HG02610 (cell line): ENCODE measurements around the gene STYK1.

ENCODE experiments used
- ATAC-seq: cut with Tn5 transposase; IDR thresholded peaks from one replicate; pipeline ENCODE4 v1.9.1; 2021; ENCODE audit warnings: mild to moderate bottlenecking, moderate library complexity; ENCODE audit not compliant: unreplicated experiment

The STYK1 gene, protein sequence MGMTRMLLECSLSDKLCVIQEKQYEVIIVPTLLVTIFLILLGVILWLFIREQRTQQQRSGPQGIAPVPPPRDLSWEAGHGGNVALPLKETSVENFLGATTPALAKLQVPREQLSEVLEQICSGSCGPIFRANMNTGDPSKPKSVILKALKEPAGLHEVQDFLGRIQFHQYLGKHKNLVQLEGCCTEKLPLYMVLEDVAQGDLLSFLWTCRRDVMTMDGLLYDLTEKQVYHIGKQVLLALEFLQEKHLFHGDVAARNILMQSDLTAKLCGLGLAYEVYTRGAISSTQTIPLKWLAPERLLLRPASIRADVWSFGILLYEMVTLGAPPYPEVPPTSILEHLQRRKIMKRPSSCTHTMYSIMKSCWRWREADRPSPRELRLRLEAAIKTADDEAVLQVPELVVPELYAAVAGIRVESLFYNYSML

DNA sequence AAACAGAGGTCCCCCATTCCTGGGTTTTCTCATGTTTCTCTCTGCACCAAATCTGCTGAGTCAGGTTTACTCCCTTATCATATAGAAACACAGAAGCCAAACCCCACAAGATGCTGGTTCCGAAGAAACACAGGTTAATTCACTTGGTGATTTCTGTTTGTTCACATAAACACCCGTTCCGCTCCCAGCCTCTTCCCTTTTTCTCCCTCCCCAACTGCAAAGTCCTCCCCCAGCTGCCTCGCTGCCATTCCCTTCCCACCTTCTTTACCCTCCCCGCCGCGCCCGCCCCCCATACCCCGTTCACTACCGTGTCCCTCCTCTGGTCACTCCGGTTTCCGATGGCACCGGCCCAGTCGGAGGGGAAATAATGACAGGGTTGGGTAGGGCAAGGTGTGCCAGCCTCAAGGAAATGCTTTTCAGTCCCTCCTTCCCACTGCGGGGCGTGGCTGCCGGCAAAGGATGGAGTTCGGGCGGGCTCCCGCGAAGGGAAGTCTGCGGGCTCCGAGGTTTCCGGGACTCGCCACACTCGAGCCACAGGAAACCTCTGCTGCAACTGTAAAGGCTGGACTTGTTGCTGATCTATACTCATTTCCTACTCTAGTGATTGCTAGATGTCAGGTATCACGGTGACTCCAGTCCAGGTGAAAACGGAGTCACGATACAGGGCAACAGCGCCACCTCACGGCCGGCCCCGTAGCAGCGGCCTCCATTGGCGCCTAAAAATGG lies at the start of gene STYK1:
STYK1 (minus strand) TSS at position 394 of the 726 bp plus-strand sequence. CDS start 39,434 bp downstream, outside the sequence.
- peak; percentile 82 for ATAC-seq

DNA sequence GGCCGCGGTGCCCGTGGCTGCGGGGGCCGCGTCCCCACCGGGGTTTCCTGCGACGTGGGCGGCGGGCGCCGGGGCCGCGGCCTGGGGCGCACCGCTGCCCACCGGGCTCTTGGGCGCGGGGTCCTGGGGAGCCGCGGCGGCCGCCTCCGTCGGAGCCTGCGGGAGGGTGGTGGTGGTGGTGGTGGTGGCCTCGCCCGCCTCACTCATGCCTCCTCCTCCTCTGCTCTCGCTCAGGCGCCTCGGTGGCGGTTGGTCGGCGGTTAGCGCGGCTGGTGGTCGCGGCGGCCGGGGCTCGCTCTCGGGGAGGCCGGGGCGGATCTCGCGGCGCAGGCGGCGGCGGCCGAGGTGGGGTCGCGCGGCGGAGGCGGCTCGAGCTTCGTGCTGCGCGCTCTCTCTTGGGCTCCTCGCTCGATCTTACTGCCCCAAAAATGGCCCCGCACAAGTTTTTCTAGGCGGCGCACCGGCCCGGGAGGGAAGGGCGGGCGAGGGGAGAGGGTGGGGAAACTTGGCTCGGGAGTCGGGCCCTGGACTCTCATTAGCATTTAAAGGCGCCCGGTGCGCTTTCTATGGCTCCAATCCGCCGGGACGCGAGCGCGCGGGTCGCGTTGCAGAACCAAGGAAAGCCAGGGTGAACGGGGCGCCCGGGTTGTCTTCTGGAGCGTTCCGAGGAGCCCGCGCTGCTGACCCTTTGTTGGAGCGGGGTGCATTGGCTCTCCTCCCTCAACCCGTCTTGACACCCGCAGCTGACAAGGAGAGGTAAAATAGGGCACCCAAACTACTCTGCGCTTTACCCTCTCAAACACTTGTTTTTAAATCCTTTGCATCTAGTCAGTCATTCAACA lies 49.3 kb upstream of the STYK1 start, which contains the start of gene YBX3:
YBX3 (minus strand) TSS at position 419 of the 842 bp plus-strand sequence; CDS start at position 207, 212 bp downstream.
- peak; percentile 70 for ATAC-seq

DNA sequence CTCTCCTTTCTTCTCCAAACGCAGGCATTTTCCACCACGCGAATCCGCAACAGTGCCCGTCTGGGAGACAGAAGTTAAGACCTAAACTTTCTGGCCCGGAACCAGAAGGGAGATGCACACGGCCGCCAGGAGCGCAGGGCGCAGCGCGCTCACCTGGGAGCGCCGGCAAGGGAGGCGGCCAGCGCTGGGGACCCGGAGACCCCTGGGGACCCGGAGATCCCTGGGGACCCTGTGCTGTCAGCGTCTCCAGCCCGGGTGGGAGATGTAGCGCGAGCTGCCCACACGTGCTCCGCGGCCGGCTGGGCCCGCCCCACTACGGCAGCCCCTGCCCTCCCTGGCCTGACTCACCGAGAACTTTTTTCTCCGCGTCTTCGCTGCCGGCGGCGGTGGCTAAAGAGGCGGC lies 48.7 kb upstream of the STYK1 start:
- peak; percentile 46 for ATAC-seq

DNA sequence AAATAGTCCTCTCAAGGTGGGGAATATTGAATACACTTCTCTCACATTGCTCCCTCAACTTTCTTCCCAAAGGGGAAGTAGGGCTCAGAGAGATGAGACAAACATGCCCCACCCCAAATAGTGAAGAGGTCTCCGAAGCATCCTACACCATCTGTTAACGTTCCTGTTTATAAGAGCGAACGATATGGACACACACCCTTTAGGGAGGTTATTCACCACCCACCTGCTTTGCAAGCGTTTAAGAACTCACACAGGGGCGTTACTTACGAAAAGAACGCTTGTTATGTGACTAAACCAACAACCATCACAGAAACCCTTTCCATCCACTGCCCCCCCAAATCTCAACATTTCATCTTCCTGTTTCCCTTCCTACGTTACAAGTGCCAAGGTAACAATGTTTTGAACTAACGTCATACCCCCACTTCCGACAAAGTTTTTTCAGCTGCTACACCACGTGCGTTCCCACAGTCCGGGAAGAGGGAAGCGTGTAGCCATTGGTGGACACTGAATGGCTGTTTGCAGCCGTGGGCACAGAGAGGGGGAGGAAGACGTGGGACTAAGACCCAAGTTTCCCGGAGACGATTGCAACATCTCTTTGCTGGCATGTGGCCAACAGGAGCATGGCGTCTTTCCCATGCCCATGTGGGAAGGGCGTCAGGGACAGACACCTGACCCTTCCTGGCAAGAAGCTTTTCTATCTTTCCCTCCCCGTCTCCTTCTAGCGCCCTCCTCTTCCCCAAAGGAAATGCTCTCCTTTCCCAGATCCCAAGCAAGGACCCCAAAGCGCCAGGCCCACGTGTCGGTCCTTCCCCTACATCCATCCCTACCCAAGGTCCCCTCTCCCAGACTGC lies 48.0 kb upstream of the STYK1 start:
- peak; percentile 31 for ATAC-seq

DNA sequence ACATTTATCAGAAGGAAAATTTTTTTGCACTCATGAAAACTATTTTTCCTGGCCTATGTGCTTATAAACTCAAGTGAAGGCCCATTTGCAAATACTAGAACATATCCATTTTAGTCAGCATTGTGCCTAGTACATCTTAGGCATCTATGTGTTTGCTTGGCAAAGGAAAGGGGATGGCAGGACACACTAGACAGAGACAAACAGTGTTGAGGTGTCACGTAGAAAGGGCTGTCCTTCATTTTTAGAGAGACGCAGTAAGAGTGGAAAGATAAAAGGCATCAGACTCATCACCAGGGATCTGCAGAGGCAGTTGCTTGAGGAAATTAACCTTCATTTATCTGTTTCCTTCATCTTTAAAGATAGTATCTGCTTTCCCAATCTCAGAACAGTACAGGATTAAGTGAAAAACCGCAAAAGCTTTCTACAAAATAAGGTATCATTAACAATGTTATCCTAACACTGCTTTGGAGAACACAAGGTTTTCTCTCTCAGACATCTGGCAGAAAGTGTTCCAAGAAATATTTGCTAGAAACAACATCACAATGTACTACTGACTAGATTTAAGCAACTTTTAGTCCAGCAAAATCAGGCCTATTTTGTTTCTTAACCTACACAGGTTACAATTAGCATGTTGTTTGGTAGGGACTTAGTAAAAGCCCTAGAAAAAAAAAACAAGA lies 47.3 kb upstream of the STYK1 start:
- ATAC-seq: no peak

DNA sequence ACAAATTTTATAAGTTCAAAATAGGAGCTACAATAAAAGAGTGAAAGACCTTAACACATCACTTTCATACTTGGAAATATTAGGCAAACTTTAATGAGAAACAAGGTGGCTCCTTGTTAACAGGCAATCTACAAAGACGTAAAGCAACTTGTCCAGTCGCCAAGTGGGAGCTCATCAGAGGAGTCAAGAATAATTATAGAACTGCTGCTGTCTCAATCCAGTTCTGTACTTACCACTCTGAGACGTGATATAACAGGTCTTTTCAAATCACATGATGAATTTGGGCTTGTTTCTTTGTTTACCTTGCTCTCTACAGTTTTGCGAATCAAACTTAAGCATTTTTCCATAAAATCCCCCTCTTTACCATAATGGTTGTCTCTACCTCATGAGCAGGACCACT lies 45.6 kb upstream of the STYK1 start:
- ATAC-seq: no peak

DNA sequence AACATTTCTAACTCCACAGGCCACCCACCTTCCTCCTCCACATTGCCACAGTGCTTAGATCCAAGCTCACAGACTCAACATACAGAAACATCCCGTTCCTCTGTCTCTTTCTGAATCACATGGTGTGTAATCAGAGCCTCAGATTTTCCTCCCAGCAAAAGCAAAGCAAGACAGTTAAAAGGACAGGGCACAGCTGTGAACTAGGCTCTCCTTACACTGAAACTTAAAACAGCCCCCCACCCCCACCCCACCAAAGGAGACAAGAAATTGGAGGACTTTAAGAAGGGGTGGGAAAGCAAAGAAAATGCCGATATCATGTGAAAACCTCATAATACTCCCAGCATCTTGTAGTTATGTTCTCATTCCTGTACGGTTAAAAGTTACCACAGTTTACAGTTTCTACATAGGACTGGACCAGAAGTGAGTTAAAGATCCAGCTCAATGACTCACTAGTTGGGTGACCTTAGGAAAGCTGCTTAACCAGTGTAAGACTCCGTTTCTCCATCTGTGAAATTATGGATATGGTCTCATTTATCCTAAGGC lies 44.5 kb upstream of the STYK1 start:
- no peak for ATAC-seq

DNA sequence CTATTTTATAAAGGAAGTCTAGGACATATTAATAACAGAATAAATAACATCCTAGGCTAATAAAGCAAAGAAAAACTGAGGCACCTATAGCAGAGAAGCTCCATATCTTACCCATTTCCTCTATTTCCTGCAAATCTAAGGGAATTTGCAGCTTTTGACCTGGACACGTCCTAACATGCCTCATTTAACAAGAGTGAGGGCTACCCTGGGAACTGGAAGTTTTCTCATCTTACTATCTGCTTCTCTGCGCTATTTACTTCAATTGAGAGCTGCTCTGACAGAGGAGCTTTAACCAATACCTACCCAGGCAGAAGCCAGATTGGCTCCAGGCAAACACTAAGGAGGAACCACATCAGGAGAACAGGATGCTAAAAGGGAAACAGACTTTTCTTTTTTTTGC lies 43.6 kb upstream of the STYK1 start:
- ATAC-seq: no peak

DNA sequence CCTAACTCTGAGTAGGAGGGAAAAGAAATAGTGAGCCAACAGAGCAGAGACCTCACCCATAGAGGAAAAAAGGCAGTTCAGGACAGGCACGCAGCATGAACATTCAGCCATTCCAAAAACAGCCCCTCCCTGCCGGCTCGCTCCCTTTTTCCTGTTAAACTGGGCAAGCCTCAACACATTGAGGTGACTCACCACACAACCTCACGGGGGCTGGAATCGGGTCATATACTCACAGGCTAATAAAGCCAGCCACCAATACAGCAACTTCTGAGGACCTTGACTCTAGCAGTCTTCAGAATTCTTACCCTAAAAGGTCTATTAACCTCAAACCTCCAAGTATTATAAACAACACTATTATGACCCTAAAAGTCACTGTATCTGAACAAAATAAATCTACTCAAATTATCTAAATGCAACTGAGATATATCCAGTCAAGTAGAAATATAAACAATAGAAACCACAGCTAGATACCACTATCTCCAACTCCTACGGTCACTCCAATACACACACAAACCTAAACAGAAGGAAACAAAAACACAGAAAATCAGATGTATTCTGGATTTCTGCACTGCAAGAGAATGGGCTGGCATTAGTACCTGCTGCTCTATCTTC lies 43.0 kb upstream of the STYK1 start:
- ATAC-seq: no peak

DNA sequence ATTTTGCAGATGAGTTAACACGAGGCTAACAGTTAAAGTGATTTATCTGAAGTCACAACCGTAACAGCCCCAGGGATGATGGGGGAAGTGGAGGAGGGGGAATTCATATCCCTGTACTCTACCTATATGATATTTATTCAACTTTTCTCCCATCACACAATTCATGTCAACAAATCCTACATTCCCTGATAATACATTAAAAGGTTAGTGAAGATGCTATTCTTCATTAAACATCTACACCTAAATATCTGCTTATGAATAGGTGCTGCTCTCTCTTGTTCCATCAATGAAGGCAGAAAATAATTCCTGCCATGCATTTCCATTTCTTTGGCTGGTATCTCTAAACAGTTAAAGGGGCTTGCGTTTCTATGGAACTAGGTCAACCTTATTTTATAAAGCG lies 42.4 kb upstream of the STYK1 start:
- ATAC-seq: no peak

DNA sequence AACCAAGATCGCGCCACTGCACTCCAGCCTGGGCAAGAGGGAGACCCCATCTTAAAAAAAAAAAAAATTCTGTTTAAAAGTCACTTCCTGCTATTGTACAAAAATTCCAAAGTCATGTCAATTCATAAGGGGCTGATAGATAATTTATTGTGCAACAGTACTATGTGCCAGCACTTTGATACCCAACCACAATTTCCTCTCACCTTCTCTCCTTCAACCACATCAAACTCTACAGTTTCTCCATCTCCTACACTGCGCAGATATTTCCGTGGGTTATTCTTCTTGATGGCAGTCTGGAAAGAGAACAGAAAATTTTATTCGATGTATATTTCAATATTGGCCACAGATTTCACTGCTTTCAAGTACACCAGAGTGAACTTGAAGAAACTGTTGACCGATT lies 41.6 kb upstream of the STYK1 start:
- no peak for ATAC-seq

DNA sequence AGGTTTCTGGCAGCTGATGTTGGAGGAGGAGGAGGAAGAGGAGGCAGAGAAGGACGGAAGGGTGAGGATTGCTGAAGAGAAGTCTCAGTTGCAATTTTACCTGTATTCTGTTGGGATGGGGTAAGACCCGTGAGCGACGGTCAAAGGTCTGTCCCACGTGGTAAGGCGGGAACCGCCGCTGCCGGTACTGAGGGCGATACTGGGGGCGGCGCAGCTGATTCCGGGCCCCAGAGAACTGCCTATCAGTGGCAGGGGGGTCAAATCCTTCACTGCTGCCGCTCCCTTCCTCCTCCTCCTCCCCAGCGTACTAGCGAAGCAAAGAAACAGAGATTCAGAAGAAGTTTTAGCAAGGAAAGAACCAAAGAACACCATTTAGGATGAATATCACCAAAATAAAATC lies 36.0 kb upstream of the STYK1 start:
- no peak for ATAC-seq

DNA sequence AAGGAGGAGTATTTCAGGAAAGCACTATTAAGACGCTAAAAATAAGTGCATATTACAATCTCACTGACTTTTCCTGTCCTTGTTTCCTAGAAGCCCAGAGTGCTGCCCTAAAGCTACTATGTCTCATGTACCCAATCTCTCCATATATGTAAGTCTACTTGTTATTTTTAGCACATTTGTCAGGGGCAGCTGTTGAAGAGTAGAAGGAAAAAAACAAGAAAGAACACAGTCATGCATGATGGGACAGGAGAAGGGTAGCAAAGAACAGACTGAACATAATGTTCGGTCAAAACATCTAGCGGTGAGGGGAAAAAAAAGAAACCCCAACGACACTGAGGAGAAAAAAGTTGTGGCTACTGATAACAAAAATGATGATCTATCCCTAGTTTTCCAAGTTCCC lies 35.0 kb upstream of the STYK1 start:
- no peak for ATAC-seq

DNA sequence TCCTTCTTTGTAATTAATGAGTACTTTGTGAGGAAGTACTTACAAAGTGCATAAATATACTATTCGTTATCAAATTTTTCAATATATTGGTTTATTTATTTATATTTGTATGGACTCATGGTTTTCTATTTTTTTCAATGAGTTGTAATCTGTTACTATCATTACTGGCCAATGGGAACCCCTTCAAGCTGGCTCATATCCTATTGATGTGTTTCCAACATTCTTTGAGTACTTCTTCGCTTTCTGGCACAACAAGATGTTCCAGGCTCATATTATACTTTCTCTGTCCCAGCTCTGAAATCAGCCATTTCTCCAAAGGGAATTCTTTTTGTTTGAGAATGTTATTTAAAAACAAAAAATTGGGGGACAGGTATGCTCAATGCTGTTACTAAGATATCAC lies 31.8 kb upstream of the STYK1 start:
- ATAC-seq: no peak

DNA sequence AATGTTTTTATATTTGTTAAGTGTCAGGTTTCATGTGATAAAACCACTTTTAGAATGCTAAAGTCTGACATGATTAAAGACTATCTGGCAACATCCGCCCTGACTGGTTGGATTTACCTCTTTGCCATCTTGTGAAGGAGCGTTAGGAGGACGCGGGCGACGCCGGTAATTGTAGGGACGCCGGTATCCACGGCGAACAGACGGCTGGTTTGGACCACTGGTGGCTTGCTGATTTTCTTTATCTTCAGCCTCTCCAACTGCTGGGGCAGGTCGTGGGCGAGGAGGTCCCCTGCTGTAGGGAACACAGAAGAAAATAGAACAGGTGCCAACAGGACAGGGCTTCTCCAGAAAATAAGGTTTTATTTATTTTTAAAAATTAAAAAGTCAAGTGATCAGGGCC lies 28.0 kb upstream of the STYK1 start:
- no peak for ATAC-seq

DNA sequence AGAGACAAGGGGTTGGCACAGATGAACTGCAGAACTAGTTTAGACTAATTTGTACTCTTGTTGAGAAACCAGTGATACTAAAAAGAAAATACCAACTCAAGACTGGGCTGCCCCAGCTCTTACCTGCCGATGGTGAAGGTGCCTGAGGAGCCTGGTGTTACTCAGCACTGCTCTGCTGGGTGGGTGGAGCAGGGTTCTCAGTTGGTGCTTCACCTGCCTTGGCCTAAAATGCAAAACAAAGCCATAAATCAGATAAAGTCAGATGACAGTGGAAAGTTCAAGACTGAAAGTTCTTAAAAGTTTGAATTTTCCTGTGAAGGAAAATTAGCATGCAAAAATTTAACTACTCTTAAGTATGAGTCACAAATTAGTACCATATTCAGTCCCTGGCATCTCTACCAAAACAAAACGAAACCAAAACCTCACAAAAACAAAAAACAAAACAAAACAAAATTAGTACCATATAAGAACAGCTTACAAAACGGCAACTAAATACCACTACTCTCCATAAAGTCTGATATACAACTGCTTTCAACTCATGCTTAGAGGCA lies 27.4 kb upstream of the STYK1 start:
- peak; percentile 62 for ATAC-seq

DNA sequence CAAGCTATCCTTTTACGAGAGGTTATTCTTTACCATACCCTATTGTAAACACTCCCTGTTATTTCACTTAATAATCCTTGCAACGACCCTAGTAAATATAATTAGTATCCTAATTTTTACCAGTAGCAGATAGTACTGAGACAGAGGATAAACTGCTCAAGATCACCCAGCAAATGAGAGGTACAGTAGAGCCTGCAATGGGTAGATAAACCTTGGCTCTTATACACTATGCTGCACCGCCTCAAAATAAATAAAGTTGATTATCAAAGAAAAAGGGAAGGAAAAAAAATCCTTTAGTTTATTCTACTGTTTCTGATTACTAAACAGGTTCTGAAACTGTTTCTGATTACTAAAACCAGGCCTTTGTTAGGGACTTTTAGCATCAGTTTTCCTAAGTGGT lies 26.7 kb upstream of the STYK1 start:
- peak; percentile 29 for ATAC-seq

DNA sequence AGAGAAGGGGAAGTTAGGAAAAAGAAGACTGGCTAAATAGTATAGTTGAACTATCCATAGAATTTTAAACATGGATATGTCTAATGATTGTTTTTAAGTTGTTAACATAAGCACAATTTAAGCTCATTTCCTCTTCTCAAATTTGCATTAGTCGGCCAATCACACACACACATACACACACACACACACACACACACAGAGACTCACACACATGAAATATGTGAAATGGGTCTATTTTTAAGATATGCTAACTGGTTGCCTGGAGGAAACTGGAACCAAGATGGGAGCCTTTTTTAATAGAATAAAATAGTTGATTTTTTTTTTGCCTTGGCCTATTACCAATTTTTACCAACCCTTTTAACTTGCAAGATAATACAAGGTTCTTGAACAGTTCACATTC lies 24.0 kb upstream of the STYK1 start:
- no peak for ATAC-seq

DNA sequence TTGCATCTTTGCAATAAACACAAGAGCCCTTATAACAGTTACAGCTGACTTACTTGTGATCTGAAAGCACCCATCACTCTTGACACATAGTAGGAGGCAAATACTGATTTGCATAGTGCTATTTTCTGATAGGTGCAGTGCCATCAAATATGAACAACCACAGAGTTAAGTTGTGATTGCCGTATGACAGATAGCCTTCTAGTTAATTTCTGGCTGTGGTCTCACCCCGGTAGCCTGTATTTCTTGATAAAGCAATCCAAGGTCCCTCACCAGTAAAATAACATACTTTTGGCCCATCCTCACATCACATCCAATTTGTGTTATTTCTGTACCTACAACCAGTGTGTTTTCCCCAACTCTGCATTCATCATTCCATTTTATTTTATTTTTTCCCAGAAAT lies 23.3 kb upstream of the STYK1 start:
- no peak for ATAC-seq
